Effector CD8-positive, alpha-beta T cell (primary cell): ENCODE results near the gene ATPAF2.

ENCODE experiments used
- DNase-seq: peaks from one replicate; lab custom pipeline; 2025; lab: John Stamatoyannopoulos, UW
- total RNA-seq, 4 experiments: gene quantifications; one replicate each; lab custom pipeline; 2026; lab: John Stamatoyannopoulos, UW

Gene ATPAF2
- 17.2 to 25.9 (median 20.0) reads per million in 4 experiments for total RNA-seq

- DNase-seq, result peak; percentile 99
These were observed at the start of gene ATPAF2, which contains the start of gene GID4 for GRCh38 chr17:18038861-18039534. TSS of gene ATPAF2 (minus strand) at chr17:18039168. CDS start at chr17:18039013, 155 bp downstream. TSS of gene GID4 (plus strand) at chr17:18039408. CDS start at chr17:18039465, 57 bp downstream.

DNA sequence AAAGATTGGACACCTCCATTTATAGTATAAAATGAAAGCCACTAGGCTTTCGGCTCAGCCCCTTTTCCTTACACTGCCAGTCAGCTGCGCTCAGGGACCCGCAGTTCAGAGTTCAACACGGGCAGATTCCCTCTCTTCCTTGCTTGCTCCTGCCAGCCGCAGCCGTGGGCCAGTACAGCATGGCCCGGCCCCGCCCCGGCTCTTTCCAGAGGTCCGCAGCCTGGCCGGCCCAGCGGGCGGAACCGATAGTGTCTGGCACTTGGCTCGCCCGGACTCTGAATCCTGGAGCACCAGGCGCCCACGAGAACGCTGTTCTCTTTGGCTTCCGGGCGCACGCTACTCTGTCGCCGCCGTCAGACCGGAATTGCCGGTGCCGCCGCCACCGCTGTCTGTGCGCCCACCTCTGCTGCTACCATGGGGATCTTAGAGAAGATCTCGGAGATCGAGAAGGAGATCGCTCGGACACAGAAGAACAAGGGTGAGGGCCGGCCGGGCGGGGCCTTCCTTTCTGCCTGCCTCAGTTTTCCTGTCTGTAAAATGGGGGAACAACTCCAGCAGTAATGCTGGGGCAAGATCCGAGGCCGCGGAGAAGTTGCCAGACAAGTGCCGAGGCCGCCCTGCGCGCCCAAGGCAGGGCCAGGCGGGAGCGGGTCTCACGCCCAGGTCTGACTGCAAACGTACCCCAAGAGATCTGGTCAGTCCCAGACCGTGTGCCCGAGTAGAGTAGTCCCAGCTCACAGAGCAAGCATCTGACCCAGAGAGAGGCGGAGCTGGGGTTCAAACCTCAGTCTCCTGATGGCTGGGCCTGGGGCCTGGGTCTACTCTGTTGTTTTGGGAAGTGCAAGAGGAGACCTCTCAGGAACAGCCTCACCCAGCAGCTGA lies 48.9 kb upstream of the ATPAF2 start, which contains the start of gene DRG2:
Gene DRG2 (plus strand): TSS at position 339 of the 882 bp plus-strand sequence. CDS start 76 bp downstream, at position 415.
- DNase-seq, result peak; percentile 79

DNA sequence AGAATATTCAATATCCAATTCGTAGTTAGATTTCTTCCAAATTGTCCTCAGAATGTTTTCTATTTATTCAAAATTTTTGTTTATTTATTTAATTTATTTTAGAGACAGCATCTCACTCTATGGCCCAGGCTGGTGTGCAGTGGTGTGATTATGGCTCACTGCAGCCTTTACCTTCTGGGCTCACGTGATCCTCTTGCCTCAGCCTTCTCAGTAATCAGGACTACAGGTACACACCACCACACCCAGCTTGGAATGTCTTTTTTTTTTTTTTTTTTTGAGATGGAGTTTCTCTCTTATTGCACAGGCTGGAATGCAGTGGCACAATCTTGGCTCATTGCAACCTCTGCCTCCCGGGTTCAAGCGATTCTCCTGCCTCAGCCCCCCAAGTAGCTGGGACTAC lies 45.3 kb upstream of the ATPAF2 start:
- no peak for DNase-seq

- DNase-seq, result no peak
These were observed 40.6 kb upstream of the ATPAF2 start for GRCh38 chr17:18079543-18079942.

- no peak for DNase-seq
These were observed 38.0 kb upstream of the ATPAF2 start for GRCh38 chr17:18076936-18077335.

- no peak for DNase-seq
These were observed 35.8 kb upstream of the ATPAF2 start for GRCh38 chr17:18074566-18075272.

DNA sequence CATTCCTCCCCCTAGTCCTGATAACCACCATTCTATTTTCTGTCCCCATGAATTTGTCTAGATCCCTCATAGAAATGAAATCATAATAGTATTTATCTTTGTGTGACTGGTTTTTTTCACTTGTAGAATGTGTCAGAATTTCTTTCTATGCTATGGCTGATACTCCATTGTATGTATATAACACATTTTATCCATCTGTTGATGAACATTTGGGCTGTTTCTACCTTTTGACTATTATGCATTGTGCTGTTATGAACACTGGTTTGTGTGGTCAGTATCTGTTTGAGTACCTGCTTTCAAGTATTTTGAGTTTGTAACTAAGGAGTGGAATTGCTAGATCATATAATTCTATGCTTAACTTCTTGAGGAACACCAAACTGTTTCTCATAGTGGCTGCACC lies 32.8 kb upstream of the ATPAF2 start:
- DNase-seq, result no peak

DNA sequence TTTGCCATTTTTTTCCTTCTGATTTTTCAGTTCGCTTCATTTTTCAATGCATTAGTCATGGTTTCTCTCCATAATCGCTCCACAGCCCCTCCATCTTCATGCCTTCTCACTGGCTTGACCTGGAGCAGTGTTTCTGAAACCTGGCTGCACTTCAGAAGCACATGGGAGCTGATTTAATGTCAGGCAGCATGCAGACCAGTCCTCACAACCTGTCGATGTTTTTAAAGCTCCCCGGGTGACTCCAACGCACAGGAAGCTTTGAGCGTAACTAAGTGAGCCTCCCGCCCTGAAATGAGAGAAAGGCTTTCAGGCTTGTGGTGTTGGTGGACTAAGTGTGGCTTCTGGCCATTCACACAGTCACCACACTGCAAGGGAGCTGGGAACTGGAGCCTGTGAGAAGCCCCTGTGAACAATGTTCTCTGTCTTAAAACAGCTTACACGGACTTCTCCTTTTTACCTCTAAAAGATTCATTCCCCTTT lies 31.9 kb upstream of the ATPAF2 start:
- DNase-seq, result no peak

GRCh38 chr17:18069101-18069500 lies 30.1 kb upstream of the ATPAF2 start:
- DNase-seq, result no peak

GRCh38 chr17:18066866-18067265 lies 27.9 kb upstream of the ATPAF2 start:
- no peak for DNase-seq

- DNase-seq, result no peak
These were observed 26.6 kb upstream of the ATPAF2 start for GRCh38 chr17:18065546-18065945.

- DNase-seq, result no peak
These were observed 25.1 kb upstream of the ATPAF2 start for GRCh38 chr17:18064053-18064452.

DNA sequence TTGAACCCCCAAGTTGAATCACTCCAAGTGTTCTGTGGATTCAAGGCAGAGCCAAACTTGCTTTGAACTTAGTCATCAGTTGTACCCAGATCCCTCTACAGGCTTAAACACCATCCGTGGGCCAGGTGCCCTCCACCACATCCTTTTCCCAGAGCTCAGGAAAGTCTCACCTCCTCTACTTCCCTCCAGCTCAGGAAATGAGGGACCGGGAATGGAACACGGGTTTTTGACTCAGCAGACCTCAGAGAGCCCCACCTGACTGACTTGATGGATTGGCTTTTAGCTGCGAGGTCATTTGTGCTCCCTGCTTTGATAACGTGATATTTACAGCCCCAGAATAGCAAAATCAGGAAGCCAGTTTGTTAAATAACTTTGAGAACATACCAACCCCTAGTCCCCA lies 20.3 kb upstream of the ATPAF2 start:
- DNase-seq, result no peak

- DNase-seq, result no peak
These were observed 17.2 kb upstream of the ATPAF2 start for GRCh38 chr17:18056214-18056613.

DNA sequence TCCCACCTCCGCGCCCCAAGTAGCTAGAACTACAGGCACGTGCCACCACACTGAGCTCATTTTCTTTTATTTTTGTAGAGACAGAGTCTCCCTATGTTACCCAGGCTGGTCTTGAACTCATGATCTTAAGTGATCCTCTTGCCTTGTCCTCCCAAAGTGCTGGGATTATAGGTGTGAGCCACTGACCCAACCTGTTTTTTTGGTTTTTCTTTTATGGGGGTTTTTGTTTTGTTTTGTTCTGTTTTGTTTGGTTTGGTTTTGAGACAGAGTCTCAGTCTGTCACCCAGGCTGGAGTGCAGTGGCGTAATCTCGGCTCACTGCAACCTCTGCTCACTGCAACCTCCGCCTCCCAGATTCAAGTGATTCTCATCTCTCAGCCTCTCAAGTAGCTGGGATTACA lies 16.6 kb upstream of the ATPAF2 start:
- DNase-seq, result no peak

GRCh38 chr17:18045691-18046350 lies 6.9 kb upstream of the ATPAF2 start:
- no peak for DNase-seq

GRCh38 chr17:18044609-18045008 lies 5.6 kb upstream of the ATPAF2 start:
- DNase-seq, result no peak

DNA sequence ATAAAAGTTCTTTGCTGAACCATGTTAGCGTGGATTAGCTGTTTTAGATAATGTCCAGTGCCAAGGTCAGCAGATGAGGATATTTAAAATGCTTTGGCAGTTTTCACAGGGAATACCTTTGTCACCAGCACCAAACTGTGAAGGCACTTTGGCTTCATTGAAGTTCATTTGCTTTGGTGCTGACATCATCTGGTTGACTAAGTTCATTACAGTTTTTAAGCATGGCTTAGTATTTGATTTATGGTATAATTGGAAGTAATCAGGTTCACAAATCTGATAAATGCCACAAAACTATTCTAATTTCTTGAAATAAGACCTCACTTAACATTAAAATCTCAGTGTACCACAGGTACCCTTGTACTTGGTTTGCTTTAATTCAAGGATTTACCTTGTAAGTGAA lies 4.5 kb upstream of the ATPAF2 start:
- no peak for DNase-seq

- DNase-seq, result no peak
These were observed 4.0 kb upstream of the ATPAF2 start for GRCh38 chr17:18042983-18043382.

- no peak for DNase-seq
These were observed 2.8 kb upstream of the ATPAF2 start for GRCh38 chr17:18041776-18042175.

DNA sequence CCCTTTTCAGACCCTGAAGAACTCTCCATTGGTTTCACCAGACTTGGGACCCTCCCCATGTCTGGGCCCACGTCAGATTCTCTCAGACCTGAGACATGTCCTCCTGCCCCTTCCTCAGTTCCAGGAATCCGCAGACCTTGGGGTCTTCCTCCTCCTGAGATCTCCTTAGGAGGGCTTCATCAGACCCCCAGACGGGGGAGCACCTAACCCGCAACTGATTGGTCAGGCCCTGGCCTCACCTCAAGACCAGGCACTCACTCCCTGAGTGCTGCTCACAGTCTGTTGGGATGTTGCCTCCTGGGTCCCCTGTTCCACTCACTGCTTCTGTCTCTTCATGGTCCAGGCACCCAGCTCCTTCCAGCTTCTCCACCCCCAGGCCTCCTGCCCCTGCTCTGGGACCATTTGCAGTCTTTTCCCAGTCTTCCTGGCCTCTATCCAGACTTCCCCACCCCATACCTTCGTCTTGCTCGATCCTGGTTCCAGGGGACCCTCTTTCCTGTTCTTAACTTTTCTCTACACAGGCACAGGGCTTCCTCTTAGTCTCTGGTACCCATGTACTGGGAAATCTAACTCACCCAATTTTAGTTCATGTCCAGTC lies 1.4 kb upstream of the ATPAF2 start:
- DNase-seq, result no peak
